Activated naive CD8-positive, alpha-beta T cell (primary cell): ENCODE data around the gene CORO1C.

Source experiments
- H3K27ac Mint-ChIP-seq: one replicate; pipeline ENCODE4 v1.8.0; 2021; ENCODE audit warnings: mixed read lengths
- H3K27me3 Mint-ChIP-seq: one replicate; pipeline ENCODE4 v1.8.0; 2021; ENCODE audit warnings: mixed read lengths
- H3K36me3 Mint-ChIP-seq: one replicate; pipeline ENCODE4 v1.8.0; 2021; ENCODE audit warnings: mixed read lengths
- H3K4me1 Mint-ChIP-seq: one replicate; pipeline ENCODE4 v1.8.0; 2021; ENCODE audit warnings: low read depth, mixed read lengths
- H3K4me3 Mint-ChIP-seq: one replicate; pipeline ENCODE4 v1.8.0; 2021; ENCODE audit warnings: mild to moderate bottlenecking, mixed read lengths
- H3K9me3 Mint-ChIP-seq: one replicate; pipeline ENCODE4 v1.8.0; 2021; ENCODE audit warnings: low read depth, mixed read lengths

The CORO1C gene

DNA sequence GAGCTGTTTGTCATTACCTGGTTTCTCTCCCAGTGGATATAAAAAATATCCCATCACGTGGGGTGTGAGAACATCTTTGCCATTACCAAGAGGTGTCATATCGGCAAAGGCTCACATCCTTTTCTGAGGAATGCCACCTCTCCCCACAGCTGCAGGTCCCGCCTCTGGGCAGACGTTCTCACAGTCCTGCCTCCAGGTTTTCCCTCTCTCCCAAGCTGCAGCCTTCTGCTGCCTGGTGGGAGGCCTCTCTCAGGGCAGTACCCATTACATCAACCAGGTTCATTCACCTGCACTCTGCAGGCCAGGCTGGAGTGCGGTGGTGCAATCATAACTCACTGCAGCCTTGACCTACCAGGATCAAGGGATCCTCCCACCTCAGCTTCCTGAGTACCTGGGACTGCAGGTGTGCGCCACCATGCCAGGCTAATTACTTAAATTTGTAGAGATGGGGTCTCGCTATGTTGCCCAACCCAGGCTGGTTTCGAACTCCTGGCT is 118.5 kb downstream of the CORO1C start:
- Mint-ChIP-seq H3K4me3 (no peak overlapping the region), H3K27ac (no peak overlapping the region), H3K36me3 (no peaks in the 10 kb centered on the region), H3K4me1 (peaks cover 40% of the 10 kb centered on the region), H3K27me3 (no peaks in the 10 kb centered on the region), H3K9me3 (no peaks in the 10 kb centered on the region)

DNA sequence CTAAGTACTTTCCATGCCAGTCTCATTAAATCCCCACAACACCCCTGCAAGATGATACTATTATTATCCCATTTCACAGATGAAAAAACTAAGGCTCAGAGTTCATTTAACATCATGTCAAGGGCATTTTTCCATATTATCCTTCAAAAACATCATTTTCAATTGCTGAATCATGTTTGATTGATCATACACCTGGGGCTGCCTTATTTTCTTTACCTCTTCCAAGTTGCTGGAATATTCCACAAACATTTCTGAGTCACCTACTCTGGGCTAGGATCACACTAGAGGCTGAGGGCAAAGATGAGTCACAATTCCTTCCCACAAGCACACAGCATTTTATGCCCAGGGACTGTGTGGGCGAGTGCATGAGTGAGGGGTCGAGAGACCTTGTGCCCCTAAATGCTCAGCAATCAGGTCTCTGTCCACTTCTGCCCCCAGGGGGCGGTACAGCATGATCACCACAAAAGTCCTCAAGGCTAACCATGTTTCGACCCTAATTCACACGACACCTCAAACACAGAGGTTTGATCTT is 119.4 kb downstream of the CORO1C start:
- H3K27me3 Mint-ChIP-seq: no peaks in the 10 kb centered on the region
- H3K9me3 Mint-ChIP-seq: no peaks in the 10 kb centered on the region
- peaks cover 31% of the 10 kb centered on the region for H3K4me1 Mint-ChIP-seq
- H3K27ac Mint-ChIP-seq: peak overlapping the region; percentile 58
- H3K4me3 Mint-ChIP-seq: no peak overlapping the region
- no peaks in the 10 kb centered on the region for H3K36me3 Mint-ChIP-seq

DNA sequence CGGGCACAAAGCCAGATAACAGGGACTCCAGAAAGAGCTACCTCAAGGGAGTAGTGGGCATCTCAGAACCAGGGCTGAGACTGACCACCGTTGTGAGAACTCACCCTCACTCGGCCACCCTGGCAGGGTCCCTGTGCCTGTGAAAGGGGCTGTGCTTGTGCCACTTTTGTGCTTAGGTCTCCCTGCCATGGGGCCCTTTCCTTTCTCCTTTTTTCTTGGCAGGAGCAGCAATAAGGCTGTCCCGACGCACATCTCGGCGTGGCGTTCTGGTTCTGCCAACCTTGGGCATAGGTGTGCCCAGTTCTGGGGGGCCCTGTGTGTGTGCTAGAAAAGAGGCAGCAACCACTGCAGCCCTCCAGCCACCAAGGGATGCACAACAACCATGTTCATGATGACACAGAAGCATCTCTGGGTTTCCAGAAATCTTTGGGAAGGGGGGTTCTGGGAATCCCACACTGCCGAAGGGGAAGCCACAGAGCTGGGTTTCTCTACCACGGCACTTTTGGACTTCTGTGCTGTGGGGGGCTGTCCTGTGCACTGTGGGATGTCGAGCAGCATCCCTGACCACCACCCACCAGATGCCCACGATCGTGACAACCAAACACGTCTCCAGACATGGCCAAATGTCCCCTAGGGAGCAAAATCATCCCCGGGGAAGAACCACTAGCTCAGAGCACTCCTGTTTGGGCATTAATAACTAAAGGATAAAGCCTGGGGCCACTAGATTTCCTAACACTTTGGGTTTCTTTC is 120.3 kb downstream of the CORO1C start:
- Mint-ChIP-seq H3K27ac (no peak overlapping the region), H3K4me1 (peaks cover 22% of the 10 kb centered on the region), H3K27me3 (no peaks in the 10 kb centered on the region), H3K36me3 (no peaks in the 10 kb centered on the region), H3K4me3 (no peak overlapping the region), H3K9me3 (no peaks in the 10 kb centered on the region)

DNA sequence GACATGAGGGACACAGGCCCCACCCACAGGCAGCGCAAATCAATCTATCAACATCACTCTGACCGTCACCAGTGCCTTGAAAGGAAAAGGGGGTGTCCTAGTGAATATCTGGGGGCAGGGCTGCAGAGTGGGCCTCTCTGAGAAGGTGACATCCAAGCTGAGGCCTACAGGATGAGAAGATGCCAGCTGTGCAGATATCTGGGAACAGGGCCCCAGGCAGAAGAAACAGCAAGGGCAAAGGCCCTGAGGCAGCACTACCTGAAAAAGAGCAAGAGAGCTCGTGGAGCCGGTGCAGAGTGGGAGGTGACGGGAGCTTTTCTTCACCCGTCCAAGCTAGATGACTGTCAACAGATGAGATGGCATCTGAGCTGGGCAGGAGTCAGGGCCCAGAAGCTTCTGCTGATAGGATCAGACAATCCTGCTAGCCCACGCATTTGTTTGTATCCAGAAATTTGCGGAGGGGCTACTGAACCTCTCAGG is 120.9 kb downstream of the CORO1C start:
- Mint-ChIP-seq H3K36me3 (no peaks in the 10 kb centered on the region), H3K4me3 (no peak overlapping the region), H3K27me3 (no peaks in the 10 kb centered on the region), H3K9me3 (no peaks in the 10 kb centered on the region), H3K27ac (no peak overlapping the region), H3K4me1 (peaks cover 17% of the 10 kb centered on the region)

DNA sequence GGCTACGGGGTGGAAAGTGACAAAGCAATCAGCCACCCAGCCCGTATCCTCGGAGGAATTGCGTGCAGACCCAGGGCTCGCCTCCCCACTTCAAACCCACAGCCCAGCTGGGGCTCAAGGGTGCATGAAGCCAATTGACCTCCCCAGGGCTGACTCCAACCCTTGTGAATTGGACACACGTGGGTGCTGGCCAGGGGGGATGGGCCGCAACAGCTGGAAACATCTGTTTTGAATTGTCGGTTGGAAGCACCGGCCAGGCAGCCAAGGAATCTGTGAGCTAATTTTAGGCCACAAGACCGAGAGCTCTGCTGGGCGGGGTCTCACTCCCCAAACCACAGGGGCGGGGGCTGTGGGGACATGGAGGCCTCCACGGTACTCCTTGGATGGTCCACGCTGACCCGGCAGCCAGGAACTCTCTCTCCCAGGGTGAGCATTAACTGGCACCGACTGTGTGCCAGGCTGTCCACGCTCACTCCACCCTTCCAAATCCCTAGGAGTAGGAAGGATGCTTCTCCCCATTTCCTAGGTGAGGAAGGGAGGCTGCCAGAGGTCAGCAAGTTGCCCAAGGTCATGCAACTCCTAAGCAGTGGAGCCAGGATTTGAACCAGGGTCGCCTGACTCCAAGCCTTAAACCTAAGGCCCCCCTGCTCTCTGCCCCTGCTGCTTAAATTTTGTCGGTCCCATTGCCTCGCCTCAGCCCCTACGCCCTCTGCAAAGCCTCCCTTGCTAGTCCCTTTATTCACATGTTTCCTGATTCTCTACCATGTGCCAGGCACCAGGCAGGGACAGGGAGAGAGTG is 121.6 kb downstream of the CORO1C start:
- H3K36me3 Mint-ChIP-seq: no peaks in the 10 kb centered on the region

DNA sequence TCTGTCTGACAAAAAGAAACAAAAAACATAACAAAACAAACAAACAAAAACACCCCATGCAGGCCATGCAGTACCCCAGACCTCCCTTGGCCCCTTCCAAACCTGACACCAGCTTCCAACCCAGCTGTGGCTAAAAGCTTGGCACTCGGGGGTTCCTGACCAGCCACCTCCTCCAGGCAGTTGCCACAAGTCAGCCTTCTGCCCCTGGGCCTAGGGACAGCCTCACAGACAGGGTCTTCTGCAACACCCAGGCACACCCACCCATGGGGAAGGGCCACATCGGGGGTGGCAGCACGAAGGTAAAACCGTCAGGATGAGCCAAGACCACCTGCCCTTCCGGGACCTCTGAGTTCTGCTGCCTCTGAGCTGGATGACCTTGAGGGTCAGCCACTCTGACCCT is 122.7 kb downstream of the CORO1C start:
- no peak overlapping the region for H3K27ac Mint-ChIP-seq
- H3K36me3 Mint-ChIP-seq: no peaks in the 10 kb centered on the region
- H3K9me3 Mint-ChIP-seq: no peaks in the 10 kb centered on the region
- no peak overlapping the region for H3K4me3 Mint-ChIP-seq
- H3K27me3 Mint-ChIP-seq: no peaks in the 10 kb centered on the region
- H3K4me1 Mint-ChIP-seq: peaks cover 12% of the 10 kb centered on the region

More for the DNA sequence above, 121.6 kb downstream of the CORO1C start:
- no peaks in the 10 kb centered on the region for H3K27me3 Mint-ChIP-seq
- H3K27ac Mint-ChIP-seq: no peak overlapping the region
- H3K4me3 Mint-ChIP-seq: no peak overlapping the region
- no peaks in the 10 kb centered on the region for H3K9me3 Mint-ChIP-seq
- H3K4me1 Mint-ChIP-seq: peaks cover 15% of the 10 kb centered on the region

DNA sequence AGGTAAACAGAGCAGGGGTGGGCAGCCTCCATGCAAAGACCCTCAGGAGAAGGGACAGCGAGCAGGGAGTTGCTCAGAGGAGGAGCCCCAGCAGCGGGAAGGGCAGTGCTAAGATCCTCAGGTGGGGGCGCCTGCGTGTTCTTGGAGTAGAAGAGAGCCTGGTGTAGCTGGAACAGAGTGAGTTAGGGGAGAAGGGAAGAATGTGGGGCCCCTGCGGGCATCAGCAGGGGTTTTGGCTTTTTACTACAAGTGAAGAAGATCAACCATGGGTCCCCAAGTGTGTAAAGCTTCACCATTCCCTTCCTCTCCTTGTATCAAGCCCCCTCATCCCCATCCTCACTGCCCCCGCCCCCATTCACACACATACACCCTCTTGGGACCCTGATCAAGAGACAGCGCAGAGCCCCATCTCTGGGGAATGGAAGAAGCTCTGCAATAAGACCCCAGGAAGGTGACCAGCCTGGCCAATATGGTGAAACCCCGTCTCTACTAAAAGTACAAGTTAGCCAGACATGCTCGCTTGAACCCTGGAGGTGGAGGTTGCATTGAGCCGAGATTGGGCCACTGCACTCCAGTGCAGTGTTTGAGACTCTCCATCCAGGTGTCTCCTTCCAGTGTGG is 123.2 kb downstream of the CORO1C start:
- Mint-ChIP-seq H3K9me3 (no peaks in the 10 kb centered on the region), H3K4me1 (peaks cover 10% of the 10 kb centered on the region), H3K27me3 (no peaks in the 10 kb centered on the region), H3K4me3 (no peak overlapping the region), H3K36me3 (no peaks in the 10 kb centered on the region), H3K27ac (no peak overlapping the region)

DNA sequence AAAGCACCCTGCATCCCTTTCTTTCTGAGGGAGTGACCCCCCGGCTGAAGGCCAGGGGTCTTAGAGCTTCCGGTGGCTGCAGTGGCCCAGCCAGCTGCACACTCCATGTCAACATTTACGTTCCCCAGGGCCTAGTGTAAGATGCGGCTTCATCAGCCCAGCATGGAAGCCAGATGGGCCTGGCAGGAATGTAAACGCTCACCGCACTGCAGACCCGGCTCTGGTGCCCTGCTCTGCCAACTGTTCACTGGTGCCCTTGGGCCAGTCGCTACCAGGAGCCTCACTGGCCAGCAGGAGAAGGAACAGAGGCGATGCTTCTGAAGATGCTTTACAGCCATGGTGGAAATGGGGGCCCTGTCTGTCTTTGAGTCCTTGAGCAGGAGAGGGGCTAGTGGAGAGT is 124.8 kb downstream of the CORO1C start:
- H3K27me3 Mint-ChIP-seq: no peaks in the 10 kb centered on the region
- no peak overlapping the region for H3K27ac Mint-ChIP-seq
- H3K4me3 Mint-ChIP-seq: no peak overlapping the region
- H3K9me3 Mint-ChIP-seq: no peaks in the 10 kb centered on the region
- peaks cover under 1% of the 10 kb centered on the region for H3K4me1 Mint-ChIP-seq
- H3K36me3 Mint-ChIP-seq: no peaks in the 10 kb centered on the region

DNA sequence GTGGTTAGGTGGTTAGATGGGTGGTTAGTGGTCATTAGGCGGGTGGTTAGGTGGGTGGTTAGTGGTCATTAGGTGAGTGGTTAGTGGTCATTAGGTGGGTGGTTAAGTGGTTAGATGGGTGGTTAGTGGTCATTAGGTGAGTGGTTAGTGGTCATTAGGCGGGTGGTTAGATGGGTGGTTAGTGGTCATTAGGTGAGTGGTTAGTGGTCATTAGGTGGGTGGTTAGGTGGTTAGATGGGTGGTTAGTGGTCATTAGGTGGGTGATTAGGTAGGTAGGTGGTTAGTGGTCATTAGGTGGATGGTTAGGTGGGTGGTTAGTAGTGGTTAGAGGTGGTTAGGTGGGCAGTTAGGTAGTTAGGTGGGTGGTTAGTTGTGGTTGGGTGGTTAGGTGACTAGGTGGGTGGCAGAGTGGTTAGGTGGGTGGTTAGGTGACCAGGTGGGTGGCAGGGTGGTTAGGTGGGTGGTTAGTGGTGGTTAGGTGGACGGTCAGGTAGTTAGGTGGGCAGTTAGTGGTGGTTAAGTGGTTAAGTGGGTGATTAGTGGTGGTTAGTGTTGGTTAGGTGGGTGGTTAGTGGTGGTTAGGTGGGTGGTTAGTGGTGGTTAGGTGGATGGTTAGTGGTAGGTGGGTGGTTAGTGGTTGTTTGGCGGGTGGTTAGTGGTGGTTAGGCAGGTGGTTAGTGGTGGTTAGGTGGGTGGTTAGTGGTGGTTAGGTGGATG is 125.5 kb downstream of the CORO1C start:
- H3K27ac Mint-ChIP-seq: no peak overlapping the region
- H3K27me3 Mint-ChIP-seq: no peaks in the 10 kb centered on the region
- no peaks in the 10 kb centered on the region for H3K36me3 Mint-ChIP-seq
- no peaks in the 10 kb centered on the region for H3K4me1 Mint-ChIP-seq
- H3K9me3 Mint-ChIP-seq: no peaks in the 10 kb centered on the region
- H3K4me3 Mint-ChIP-seq: no peak overlapping the region

DNA sequence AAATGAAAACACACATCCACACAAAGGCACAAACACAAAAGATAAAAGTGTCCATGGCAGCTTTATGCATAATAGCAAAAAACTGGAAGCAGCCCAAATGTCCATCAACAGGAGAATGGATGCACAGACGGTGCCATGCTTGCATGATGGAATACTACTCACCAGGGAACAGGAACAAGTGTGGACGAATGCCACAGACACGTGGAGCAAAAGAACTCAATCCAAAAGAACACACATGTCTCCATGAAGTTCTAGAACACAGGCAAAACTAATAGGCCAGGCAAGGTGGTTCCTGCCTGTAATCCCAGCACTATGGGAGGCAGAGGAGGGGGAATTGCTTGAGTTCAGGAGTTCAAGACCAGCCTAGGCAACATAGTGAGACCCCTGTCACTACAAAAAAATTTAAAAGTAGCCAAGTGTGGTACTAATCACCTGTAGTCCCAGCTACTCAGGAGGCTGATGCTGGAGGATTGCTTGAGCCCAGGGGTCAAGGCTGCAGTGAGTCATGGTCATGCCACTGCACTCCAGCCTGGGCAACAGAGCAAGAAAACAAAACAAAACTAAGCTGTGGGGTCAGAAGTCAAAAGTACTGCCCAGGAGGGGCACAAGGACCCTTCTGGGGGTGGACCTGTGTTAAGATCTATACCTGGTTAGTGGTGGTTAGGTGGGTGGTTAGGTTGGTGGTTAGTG is 126.2 kb downstream of the CORO1C start:
- H3K4me3 Mint-ChIP-seq: no peak overlapping the region
- H3K36me3 Mint-ChIP-seq: no peaks in the 10 kb centered on the region
- H3K9me3 Mint-ChIP-seq: no peaks in the 10 kb centered on the region
- H3K27ac Mint-ChIP-seq: no peak overlapping the region
- no peaks in the 10 kb centered on the region for H3K4me1 Mint-ChIP-seq
- no peaks in the 10 kb centered on the region for H3K27me3 Mint-ChIP-seq

DNA sequence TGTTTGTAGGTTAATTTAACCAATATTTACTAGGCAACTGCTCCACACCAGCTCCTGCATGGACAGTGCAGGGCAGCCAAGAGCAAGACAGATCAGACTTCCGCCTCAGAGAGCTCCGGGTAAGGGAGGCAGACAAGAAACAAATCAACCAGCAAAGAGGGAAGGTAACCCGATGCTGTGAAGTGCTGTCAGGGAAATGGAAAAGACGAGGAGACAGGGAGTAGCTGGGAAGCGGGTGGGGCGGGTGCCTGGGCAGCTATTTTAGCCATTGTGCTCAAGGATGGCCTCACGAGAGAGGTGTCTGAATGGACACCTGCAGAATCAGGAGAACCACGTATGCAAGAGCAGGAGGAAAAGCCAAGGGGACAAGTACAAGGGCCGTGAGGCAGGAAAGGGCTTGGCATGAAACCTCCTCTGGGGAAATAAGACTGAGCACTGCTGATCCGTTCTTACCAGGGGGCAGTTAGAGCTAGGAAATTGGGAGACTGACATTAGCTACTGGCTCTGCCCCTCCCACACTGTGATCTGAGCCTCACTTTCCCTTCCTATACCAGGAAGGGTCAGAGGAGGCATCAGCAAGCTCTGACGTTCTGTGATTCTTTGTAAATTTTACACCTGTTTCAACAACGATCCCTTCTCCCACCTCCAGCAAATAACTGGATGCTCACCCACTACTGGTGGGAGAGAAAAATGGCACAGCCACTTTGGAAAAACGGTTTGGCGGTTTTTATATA is 126.9 kb downstream of the CORO1C start:
- Mint-ChIP-seq H3K27me3 (no peaks in the 10 kb centered on the region), H3K36me3 (no peaks in the 10 kb centered on the region), H3K9me3 (no peaks in the 10 kb centered on the region), H3K4me1 (no peaks in the 10 kb centered on the region), H3K27ac (no peak overlapping the region), H3K4me3 (no peak overlapping the region)

DNA sequence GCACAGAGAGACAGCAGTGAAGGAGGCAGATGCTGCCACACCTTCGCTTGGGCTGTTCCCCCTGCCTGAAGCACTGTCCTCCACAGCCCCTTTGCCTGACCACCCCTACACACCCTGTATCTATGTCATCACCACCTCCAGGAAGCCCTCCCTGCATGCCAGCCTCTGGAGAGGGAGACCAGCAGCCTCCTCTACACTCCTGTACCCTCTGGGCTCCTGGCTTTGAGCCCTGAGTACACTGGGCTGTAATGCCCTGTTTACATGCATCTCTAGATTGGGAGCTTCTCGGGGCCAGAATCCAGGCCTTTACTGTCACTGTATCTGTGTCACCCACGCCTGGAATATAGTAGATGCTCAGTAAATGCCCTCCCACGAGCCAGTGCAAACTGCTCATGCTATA is 127.6 kb downstream of the CORO1C start:
- H3K9me3 Mint-ChIP-seq: no peaks in the 10 kb centered on the region
- H3K4me1 Mint-ChIP-seq: no peaks in the 10 kb centered on the region
- no peak overlapping the region for H3K27ac Mint-ChIP-seq
- no peaks in the 10 kb centered on the region for H3K27me3 Mint-ChIP-seq
- H3K4me3 Mint-ChIP-seq: no peak overlapping the region
- no peaks in the 10 kb centered on the region for H3K36me3 Mint-ChIP-seq

DNA sequence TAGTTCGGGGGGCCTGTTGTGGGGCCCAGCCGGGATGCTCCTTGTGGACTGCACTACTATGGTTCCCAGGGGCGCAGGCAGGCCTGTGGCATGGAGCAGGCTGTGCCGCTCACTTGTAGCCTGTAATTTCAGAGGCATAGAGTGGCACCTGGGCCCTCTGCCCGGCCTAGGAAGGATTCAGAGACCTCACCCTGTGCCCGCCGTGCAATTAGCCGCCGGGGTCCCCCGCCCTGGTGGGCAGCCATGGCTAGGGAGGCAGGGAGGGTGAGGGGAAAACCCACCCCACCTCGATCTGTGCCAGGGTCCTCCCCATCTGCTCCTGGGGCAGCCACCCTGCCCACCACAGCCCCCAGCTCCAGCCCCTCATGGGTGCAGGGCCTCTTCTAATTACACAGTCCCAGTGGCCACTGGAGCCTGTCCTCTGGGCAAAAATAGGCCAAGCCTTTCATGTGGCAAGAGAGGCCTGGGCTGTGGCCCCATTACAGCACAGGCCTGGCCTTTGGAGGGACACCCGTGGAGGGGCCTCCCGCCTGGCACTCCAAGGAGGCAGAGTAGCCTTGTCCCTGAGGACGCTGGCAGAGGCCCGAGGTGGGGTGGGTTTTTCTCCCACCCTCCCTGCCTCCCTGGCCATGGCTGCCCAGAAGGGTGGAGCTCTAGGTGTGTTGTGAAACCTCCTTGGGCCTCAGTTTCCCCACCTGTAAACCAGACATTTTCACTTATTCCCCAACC is 128.2 kb downstream of the CORO1C start:
- Mint-ChIP-seq H3K27me3 (no peaks in the 10 kb centered on the region), H3K27ac (no peak overlapping the region)

More for the DNA sequence above, 128.2 kb downstream of the CORO1C start:
- H3K9me3 Mint-ChIP-seq: no peaks in the 10 kb centered on the region
- no peaks in the 10 kb centered on the region for H3K4me1 Mint-ChIP-seq
- no peak overlapping the region for H3K4me3 Mint-ChIP-seq
- H3K36me3 Mint-ChIP-seq: no peaks in the 10 kb centered on the region
